T-helper 1 cell treated with Interleukin-12 subunit alpha and Interleukin-12 subunit beta and Interleukin-4 antibody, amounts not matched to agents 30 ng/mL and 1 ng/mL, for 36 hours (primary cell): Measurements from ENCODE around the gene TRMT61A. TPM values are rescaled to one million over a fixed set of nuclear protein-coding genes. Genes with fewer than 3 reads are reported as not detected.

Experiments
- intact Hi-C: fragments of 100-400 bp; cut with micrococcal nuclease; formaldehyde crosslinking; loops from one replicate; pipeline ENCODE4 v1.15.1; 2024
- total RNA-seq: library from RNA; stranded (reverse); gene quantifications from 2 replicates; pipeline ENCODE4 v1.2.3, GENCODE V29; 2022

TRMT61A gene
- total RNA-seq, 1 donor from 2014 or later, result 11.0 TPM

DNA sequence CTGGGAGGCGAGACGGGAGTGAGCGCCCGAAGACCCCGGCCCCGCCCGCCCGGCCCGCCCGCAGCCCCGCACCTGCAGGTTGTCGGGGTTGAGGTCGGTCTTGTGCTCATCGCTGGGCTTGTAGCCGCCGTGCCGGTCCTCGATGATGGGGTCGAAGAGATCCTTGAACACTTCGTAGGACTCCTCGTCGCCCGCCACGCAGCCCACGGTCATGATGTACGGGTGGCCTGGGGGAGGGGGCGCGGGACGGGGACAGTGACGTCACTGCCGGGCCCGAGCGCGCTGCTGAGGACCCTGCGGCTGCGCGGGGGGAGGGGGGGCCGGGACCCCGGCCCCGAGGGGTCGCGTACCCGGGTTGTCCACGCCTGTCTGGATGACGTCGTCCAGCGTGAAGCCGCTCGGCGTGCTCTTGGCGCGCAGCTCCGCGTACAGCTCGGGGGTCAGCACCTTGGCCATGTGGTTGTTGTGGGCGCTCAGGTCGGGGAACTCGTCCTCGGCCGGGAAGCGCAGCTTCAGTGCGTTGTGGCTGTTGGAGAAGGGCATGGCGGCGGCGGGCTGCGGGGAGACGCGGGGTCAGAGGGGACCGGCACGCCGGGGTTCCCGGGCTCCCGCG lies 6.9 kb upstream of the TRMT61A start:
- intact Hi-C loops, result loop anchor here (1.0 to 10.0 kb wide), 3 partner anchors 7 to 927 kb away; partner anchors contain the start of genes EIF5, RCOR1 and TRMT61A

DNA sequence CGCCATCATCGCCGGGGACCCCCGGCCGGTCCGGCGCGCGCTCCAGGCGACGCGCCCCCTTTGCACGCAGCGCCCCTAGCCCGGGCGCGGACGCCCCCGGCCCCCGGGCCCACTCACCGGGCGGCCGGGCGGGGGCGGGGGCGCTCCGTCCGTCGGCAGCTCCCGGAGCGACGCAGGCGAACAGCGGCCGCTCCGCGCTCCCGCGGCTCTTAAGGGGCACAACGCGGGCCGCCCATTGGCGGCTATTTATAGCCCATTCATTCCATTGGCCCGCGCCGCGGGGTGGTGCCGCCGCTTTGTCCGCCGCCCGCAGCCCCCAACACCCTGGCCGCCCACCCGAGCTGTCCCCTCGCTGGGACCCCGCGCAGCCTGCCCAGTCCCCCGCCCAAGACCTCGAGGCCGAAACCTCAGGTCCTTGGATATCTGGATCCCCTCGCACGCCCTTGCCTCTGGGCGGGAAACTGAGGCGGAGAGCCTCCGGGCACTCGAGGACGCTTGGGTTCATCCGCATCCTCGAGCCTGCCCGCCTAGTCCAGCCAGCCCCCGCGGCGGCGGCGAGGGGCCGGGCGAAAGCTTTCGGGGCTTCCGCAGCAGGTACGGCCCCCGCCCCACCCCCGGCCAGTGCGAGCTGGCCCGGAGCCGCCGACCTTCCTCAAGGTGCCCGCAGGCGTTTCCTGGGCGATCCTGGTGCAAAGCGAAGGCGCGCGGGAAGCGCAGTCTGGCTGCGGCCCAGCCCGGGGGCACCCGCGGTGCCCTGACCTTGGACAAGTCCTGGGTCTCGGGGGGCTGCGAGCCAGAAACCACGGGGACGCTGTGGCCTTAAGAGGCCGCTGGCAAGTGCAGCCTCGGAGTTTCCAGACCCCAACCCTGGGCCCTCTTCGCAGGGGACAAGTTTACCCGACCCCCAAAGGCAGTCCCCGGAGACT lies 6.1 kb upstream of the TRMT61A start, which contains the start of gene CKB:
Gene CKB, minus strand, starts transcription at position 182 of the 926 bp plus-strand sequence. CDS start 337 bp downstream, outside the sequence.
- intact Hi-C loops, result loop anchor here (10.0 kb wide), 2 partner anchors 188 to 928 kb away; partner anchors contain the start of genes EIF5 and RCOR1

DNA sequence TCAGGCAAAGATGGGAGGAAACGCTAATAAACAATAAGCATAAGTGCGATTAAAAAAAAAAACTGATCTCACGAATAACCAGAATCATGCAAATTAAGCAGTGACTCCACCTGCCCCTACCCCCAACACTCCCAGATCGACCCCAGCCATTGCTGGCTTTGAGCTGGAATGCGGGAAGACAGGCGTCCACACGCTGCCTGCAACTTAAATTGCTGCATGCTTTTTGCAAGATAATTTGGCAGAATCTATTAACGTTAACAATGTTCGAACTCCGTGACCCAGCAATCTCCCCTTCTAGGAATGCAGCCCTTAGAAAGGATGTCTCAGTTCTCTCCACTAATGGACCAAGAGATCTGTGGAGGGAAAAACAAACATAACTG lies 5.4 kb upstream of the TRMT61A start:
- intact Hi-C loops, result loop anchor here (10.0 kb wide), 2 partner anchors 189 to 929 kb away; partner anchors contain the start of genes EIF5 and RCOR1

DNA sequence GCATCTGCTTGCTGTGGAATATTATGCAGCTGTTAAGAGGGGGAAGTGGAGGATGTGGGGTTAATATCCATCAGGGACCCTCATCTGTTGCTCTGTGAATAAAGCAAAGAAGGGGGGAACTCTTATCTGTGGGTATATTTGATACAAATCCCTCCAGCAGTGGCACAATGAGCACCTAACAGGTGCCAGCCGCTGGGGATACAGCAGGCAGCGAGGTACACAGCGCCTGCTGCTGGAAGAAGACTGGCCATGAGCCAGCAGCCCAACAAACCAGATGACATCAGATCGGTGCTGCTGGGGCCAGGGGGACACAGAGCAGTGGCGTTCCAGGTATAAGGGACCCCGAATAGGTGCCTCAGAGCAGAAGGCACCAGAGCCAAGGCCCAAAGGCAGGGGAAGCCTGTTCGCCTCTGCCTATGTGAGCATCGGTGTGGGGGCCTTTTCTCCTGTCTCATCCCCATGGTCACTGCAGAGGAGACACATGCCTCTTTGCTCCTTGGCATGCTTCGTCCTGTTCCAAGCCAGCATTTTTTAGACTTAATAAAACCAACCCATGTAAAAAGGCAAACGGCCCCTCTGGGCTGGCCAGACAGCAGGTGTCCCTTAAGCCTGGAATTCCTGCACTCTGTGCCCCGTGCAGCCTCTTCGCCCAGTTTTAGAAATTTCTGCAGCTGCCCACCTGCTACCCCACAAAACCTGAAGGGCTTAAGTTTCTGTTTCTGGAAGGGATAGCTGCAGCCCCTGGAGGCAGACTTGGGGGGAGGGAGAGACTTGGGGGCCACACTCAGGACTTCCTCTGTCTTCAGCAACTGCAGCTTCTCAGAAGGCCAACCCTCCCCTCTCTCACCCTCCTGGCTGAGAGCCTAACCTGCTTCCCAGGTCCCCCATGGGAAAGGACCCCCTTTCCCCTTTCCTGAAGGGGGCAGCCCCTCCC lies 4.7 kb upstream of the TRMT61A start:
- intact Hi-C loops, result loop anchor here (10.0 kb wide), 2 partner anchors 189 to 929 kb away; partner anchors contain the start of genes EIF5 and RCOR1

DNA sequence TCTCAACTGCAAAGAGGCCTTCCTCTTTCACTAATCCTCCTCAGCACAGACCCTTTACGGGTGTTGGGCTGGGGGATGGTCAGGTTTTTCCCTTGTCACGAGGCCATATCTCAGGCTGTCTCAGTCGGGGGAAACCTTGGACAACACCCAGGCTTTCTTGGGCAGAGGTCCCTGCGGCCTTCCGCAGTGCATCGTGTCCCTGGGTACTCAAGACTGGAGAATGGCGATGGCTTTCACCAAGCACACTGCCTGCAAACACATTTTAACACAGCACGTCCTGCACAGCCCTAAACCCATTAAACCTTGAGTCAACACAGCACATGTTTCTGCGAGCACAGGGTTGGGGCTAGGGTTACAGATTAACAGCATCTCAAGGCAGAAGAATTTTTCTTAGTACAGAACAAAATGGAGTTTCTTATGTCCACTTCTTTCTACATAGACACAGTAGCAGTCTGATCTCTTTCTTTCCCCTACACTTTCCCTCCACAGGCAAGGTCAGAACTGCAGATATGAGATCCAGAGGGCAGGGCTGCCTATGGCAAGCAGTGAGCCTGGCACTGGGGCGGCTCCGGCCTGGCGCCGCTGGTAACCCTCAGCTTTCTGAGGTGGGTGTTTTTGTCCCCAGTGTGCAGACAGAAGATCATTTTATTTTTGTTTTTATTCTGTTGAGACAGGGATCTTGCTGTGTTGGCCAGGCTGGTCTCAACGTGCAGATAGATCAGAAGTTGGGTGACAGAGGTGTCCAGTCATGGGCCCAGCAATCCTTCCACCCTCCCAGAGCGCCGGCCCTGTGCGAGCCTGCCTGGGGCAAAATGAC lies 3.4 kb upstream of the TRMT61A start:
- intact Hi-C loops, result loop anchor here (5.0 to 10.0 kb wide), 3 partner anchors 191 to 931 kb away; partner anchors contain the start of genes EIF5 and RCOR1

DNA sequence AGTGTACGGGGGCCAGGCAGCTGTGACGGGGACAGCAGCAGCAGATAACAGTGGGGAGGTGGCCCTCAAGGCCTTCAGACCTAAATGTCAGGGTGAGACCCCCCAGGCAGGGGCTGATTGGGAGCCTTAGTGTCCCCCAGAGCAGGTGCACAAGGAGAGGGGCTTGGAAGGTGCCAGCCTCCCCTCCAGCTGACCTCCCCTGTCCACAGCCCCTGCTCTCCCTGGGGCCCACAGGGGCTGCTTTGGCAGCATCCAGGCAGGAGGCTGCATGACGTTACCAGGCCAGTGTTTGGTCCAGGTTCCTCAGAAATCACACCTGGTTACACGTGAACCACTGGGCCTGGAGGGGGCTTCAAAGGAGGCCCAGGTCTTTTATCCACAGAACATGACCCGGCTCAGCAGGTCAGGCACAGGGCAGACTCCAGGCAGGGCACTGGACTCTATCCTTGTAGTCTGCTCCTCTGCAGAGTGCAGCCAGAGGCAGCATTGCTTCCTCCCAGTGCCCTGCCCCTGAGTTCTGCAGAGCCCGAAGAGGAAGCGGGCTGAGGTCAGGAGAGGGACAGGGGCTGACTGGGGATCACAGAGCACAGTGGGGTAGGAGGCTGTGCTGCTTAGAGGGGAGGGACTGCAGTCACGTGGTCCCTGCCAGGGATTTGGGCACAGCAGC lies 2.6 kb upstream of the TRMT61A start:
- intact Hi-C loops, result loop anchor here (5.0 to 10.0 kb wide), 3 partner anchors 192 to 932 kb away; partner anchors contain the start of genes EIF5 and RCOR1

DNA sequence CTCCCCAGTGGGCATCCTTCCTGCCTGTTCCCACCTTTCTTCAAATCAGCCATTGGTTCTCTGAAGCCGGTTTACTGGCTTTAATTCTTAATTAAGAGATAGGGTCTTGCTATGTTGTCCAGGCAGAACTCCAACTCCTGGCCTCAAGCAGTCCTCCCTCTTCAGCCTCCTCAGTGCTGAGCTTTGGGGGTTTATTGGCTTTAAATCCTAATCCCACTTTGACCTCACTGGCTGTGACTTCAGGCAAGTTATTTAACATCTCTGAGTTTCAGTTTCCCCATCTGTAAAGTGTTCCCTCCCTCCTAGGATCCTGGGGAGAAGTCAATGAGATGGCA lies 2.1 kb upstream of the TRMT61A start:
- intact Hi-C loops, result loop anchor here (5.0 to 10.0 kb wide), 3 partner anchors 192 to 932 kb away; partner anchors contain the start of genes EIF5 and RCOR1

DNA sequence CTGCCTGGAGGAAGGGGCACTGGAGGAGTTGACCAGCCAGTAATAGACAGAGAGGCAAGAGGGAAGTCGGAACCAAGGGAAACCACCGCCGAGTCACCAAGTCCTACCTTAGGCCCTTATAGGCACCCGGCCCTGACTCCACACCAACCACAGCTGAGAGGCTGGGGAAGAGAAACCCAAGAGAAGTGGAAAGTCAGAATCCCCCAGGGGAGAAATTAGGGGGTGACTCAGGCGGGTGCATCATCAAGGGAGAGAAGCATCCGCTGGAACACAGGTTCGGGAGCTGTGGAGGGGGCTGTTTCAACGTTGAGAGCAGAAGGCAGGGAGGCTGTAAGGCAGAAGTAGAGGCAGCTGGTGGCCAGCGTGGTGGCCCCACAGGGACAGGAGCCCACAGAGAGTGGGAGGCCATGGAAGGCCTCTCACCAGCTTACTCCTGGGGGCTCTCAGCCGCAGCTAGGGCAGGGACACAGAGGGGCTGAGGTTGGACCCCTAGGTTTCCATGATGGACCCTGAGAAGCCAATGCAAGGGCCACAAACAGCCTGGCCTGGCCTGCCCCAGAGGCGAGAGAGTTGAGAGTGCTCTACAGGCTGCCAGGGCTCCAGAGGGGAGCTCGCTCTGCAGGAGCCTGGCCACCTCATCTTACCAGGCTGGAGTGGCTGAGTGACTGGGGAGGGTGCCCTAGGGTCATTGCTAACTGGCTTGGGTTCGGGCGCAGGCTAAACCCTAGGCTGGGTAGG lies 1.4 kb upstream of the TRMT61A start:
- intact Hi-C loops, result loop anchor here (5.0 to 10.0 kb wide), 3 partner anchors 193 to 933 kb away; partner anchors contain the start of genes EIF5 and RCOR1

DNA sequence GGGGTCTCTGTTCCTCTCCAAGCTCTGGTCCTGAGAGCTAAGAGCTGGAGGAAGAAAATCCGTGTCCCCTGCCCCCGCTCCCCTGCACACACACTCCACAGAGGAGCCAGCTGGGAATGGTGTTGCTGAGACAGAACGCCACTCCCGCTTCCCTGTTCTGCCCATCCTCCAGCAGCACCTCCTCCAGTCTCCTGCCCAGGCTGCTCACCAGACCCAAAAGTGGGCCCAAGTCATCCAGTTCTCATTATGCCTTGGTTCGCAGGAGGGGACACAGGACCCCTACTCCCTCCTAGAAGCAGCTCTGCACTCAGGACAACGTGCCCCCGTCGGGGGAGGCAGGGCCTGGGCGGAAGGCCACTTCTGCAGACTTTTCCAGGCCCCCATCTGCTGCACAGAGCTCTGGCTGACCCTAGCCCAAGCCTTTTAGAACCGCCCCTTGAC lies 830 bp upstream of the TRMT61A start:
- intact Hi-C loops, result loop anchor here (5.0 to 10.0 kb wide), 3 partner anchors 193 to 933 kb away; partner anchors contain the start of genes EIF5 and RCOR1

DNA sequence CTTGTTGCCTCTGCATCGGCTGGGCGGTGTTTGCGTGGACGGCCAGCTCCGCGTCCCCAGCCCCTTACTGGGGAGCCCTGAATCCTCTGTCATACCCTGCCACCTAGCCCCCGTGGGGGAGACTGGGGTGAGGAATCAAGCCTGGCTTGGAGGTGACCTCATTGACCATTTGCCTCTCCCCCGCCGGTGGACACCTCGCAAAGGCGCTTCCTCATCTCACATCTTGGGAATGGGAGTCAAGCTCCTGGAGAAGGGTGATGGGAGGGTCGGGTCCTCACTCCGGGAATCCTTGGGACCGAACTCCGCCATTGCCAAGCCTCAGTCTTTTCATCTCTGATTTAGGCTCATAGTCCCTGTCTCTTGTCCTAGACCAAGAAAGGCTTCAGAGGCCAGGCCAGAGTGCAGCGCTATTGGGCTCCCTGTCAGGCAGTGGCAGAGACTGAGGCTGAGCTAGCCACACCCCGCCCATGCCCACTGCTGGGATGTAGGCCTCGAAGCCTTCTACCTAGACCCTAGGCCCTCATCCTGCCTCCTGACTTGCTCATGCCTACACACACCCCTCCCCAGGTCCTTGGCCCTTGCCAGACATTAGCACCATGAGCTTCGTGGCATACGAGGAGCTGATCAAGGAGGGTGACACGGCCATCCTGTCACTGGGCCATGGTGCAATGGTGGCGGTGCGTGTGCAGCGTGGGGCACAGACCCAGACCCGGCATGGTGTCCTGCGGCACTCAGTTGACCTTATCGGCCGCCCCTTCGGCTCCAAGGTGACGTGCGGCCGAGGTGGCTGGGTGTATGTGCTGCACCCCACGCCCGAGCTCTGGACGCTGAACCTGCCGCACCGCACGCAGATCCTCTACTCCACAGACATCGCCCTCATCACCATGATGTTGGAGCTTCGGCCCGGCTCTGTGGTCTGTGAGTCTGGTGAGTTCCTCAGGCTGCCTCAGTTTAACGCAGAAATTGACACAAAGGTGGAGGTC lies 678 bp downstream of the TRMT61A start:
- intact Hi-C loops, result loop anchor here (1.0 to 10.0 kb wide), 5 partner anchors 8 to 935 kb away; partner anchors contain the start of genes BAG5, COA8, EIF5 and RCOR1

DNA sequence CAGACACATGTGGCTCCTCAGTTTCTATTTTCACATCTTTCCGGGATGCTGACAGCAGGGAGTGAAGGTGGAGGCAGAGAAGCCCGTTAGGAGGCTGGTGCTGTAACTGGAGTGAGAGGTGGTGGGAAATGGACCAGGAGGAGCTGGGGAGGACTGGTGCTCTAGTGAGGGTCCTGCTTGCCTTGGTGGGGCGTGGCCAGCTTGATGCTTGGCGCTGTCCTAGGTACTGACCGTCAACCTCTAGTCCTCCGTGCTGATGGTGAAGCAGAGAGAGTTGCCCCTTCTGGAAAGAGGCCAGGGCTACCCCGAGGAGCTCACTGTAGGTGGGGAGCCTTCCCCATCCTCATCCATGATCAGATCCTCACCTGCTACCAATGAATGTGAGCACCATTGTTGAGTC lies 1.4 kb downstream of the TRMT61A start:
- intact Hi-C loops, result no loop called here

DNA sequence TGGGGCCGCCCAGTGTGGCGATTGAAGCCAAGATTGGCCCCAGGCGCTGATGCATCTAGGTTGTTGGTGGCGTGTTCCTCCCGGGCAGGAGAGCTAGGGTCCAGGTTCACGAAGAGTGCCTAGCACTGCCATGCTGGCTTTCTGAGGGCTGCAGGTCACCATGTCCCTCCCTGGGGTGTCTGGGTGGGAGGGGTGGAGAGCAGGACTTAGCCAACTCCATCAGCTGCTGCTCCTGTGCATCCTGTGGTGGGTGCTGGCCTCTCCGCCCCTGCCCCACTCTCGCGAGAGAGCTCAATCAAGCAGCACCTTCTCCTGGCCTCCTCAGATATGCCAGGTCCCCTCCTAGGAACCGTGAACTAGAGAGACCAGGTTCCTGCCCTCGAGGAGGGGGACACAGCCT lies 1.8 kb downstream of the TRMT61A start:
- intact Hi-C loops, result no loop called here

DNA sequence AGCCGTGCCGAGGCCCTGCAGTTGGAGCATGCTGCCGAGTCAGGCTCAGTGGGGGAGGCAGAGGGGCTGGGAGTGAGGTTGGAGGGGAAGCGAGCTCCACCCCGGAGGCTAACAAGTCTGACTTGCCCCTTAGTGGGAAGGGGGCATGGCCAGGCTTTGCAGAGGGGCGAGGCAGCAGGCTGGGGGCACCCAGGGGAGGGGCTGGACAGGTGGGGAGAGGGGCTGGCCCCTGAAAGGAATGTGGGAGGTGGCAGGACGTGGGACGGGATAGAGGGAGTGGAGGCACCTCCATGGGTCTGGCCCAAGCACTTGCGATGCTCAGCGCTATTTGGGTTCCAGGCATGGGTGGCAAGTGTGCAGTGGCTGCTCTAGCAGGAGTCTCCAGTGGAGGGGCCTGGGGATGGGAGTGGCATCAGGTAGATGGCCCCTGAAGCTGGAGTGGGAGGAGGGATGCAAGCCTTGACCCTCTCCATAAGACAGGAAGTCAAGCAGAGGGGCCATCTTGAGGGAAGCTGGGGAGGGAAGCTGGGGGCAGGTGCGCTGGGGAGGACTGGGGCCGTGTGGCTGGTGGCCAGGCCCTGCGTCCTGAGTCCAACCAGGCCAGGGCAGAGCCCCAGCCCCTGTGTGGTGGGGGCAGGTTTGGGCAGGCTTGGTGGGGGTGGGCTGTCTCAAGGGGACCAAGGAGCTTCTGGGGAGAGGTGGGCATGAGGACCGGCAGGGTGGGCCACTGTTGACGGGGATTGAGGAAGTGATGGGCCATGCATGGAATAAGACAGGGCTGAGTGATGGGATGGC lies 2.6 kb downstream of the TRMT61A start:
- intact Hi-C loops, result no loop called here

DNA sequence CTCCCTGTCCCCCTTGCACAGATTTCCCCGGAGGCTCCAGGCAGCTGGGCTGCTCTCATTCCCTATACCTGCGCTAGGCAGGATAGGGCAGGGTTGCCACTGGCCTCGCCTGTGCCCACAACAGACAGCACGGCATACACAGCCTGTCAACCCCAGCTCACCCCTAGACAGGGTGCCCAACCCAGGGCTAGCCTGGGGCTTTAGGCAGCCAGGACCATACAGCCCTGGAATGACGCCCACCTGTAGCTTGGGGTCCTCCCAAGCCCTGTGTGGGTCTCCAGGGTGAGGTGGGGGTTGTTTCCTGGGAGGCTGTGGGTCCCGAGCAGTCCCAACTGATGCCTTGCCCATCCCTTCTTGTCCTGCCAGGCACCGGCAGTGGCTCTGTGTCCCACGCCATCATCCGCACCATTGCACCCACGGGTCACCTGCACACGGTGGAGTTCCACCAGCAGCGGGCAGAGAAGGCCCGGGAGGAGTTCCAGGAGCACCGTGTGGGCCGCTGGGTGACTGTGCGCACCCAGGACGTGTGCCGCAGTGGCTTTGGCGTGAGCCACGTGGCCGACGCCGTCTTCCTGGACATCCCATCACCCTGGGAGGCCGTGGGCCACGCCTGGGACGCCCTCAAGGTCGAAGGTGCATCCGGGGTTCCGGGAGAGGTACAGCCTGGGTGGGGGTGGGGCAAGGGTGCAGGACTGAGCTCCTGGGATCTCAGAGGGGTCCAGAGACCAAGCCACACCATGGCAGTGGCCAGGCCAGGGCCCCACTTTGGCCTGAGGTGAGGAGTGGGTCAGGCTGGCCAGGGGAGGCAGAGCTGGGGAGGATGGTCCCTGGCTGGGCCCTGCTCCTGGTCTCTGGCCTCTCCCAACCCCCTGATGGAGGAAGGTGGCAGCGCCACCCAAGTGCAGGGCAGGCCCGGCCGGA lies 3.5 kb downstream of the TRMT61A start:
- intact Hi-C loops, result no loop called here
